ENCODE measurements around the gene MARCHF7. TPM values are rescaled to one million over a fixed set of nuclear protein-coding genes. Genes with fewer than 3 reads are reported as not detected.

Gene MARCHF7
- total RNA-seq, 1 experiment from 2014 or later = 84.3 TPM

- intact Hi-C loops (cut with micrococcal nuclease) = no loop called here
- CTCF ChIA-PET = no interaction called here
- peaks cover 26% of the 10 kb centered on the region for H3K4me1 ChIP-seq (ENCODE audit: insufficient read depth, low read length)
- H3K27ac ChIP-seq (ENCODE audit: low read length) = no peak overlapping the region
- H3K9me2 ChIP-seq (replicated peaks; ENCODE audit: low read length) = no peaks in the 10 kb centered on the region
- no peaks in the 10 kb centered on the region for H3K9me3 ChIP-seq (ENCODE audit: low read length)
- H4K20me1 ChIP-seq (ENCODE audit: low read length) = peaks cover 29% of the 10 kb centered on the region
- peaks cover 5% of the 10 kb centered on the region for H3F3A ChIP-seq (ENCODE audit: low read length, unreplicated experiment)
- TF ChIP-seq EZH2phosphoT487 (IDR thresholded peaks at IDR 0.05; ENCODE audit: borderline replicate concordance, low read length) (no peak), EZH2 (IDR thresholded peaks at IDR 0.05; ENCODE audit: low read length, unreplicated experiment) (no peak), CTCF (conservative IDR thresholded peaks at IDR 0.05; ENCODE audit: low read depth, low read length) (no peak)
- no TSS peak for BruUV-seq (replicated peaks)
- DNase-seq (peak; percentile 32), ATAC-seq (no peak)
- peak overlapping the region; percentile 96 for H2AFZ ChIP-seq (ENCODE audit: low read length)
- peaks cover 13% of the 10 kb centered on the region; the same call in 1 of the 2 replicates for H3K36me3 ChIP-seq (ENCODE audit: low read depth, low read length)
- H3K79me2 ChIP-seq (ENCODE audit: low read length) = peaks cover 47% of the 10 kb centered on the region
- H3K4me2 ChIP-seq (ENCODE audit: low read length) = peak overlapping the region; percentile 97
- H3K4me3 ChIP-seq (ENCODE audit: low read length) = peak overlapping the region; percentile 100
- H3K27me3 ChIP-seq (ENCODE audit: low read length) = no peaks in the 10 kb centered on the region
- POLR2A ChIA-PET (ENCODE audit: unreplicated experiment) = interaction anchor here (0.5 to 0.6 kb wide), 2 partner anchors 218 to 289 kb away, joined by 3 read pairs; no protein-coding TSS in a partner anchor
- H3K9ac ChIP-seq (ENCODE audit: low read length) = peak overlapping the region; percentile 98
Observed at GRCh38 chr2:159710601-159711180, 1.6 kb upstream of the MARCHF7 start.

- Histone ChIP-seq H4K20me1 (ENCODE audit: low read length) (peaks cover 39% of the 10 kb centered on the region), H3K4me3 (ENCODE audit: low read length) (peak overlapping the region; percentile 100), H2AFZ (ENCODE audit: low read length) (peak overlapping the region; percentile 96), H3K36me3 (ENCODE audit: low read depth, low read length) (peaks cover 23% of the 10 kb centered on the region), H3K27me3 (ENCODE audit: low read length) (no peaks in the 10 kb centered on the region), H3K27ac (ENCODE audit: low read length) (peak overlapping the region; percentile 82), H3K9me2 (replicated peaks; ENCODE audit: low read length) (no peaks in the 10 kb centered on the region), H3F3A (ENCODE audit: low read length, unreplicated experiment) (peaks cover 5% of the 10 kb centered on the region), H3K4me1 (ENCODE audit: insufficient read depth, low read length) (peaks cover 30% of the 10 kb centered on the region), H3K9ac (ENCODE audit: low read length) (peak overlapping the region; percentile 98), H3K79me2 (ENCODE audit: low read length) (peaks cover 56% of the 10 kb centered on the region), H3K4me2 (ENCODE audit: low read length) (peak overlapping the region; percentile 97), H3K9me3 (ENCODE audit: low read length) (no peaks in the 10 kb centered on the region)
- ATAC-seq (peak; percentile 25), DNase-seq (no peak)
- BruUV-seq (replicated peaks) = TSS peak; percentile 64
- CTCF ChIA-PET = interaction anchor here (0.6 to 1.1 kb wide), 3 partner anchors 44 to 154 kb away, joined by 3 to 7 read pairs (median 7); partner anchors contain the start of gene BAZ2B
- intact Hi-C loops (cut with micrococcal nuclease) = no loop called here
- POLR2A ChIA-PET (ENCODE audit: unreplicated experiment) = interaction anchor here (0.6 to 0.9 kb wide), 4 partner anchors 34 to 153 kb away, joined by 4 to 16 read pairs (median 8); partner anchors contain the start of gene BAZ2B
- TF ChIP-seq CTCF (conservative IDR thresholded peaks at IDR 0.05; ENCODE audit: low read depth, low read length) (no peak), EZH2phosphoT487 (IDR thresholded peaks at IDR 0.05; ENCODE audit: borderline replicate concordance, low read length) (no peak), EZH2 (IDR thresholded peaks at IDR 0.05; ENCODE audit: low read length, unreplicated experiment) (no peak)
Observed at GRCh38 chr2:159711562-159712142, 654 bp upstream of the MARCHF7 start.
